HCEC 1CT (cell line): ENCODE results near the gene TFPI2.
A peak's percentile ranks its signal among the peaks of the same experiment; 100 is the strongest.
"Not testable (repeated sequence)": the region's sequence is repeated elsewhere in the genome, so short reads cannot be mapped to it uniquely, and the experiment has no call there.

Source experiments
- DNase-seq: peaks from one replicate; pipeline ENCODE4 v3.0.0-alpha.2; 2017

Gene TFPI2

GRCh38 chr7:93890464-93891068 is at the start of gene TFPI2:
TSS of gene TFPI2 (minus strand) at chr7:93890753. CDS start at chr7:93890678, 75 bp downstream.
- peak; percentile 54 for DNase-seq

GRCh38 chr7:93938293-93938692 is 47.7 kb upstream of the TFPI2 start:
- no peak for DNase-seq

GRCh38 chr7:93937818-93938217 is 47.3 kb upstream of the TFPI2 start:
- DNase-seq = no peak

- no peak for DNase-seq
Measured at GRCh38 chr7:93935102-93935501, 44.5 kb upstream of the TFPI2 start.

GRCh38 chr7:93933156-93933555 is 42.6 kb upstream of the TFPI2 start:
- no peak for DNase-seq

GRCh38 chr7:93931655-93932054 is 41.1 kb upstream of the TFPI2 start:
- no peak for DNase-seq

GRCh38 chr7:93927585-93927984 is 37.0 kb upstream of the TFPI2 start:
- no peak for DNase-seq

GRCh38 chr7:93926800-93927199 is 36.2 kb upstream of the TFPI2 start:
- DNase-seq = no peak

GRCh38 chr7:93923942-93924341 is 33.4 kb upstream of the TFPI2 start:
- DNase-seq = peak; percentile 20

- no peak for DNase-seq
Measured at GRCh38 chr7:93923296-93923695, 32.7 kb upstream of the TFPI2 start.

GRCh38 chr7:93921607-93922566 is 31.3 kb upstream of the TFPI2 start, which contains the start of gene GNG11:
TSS of gene GNG11 (plus strand) at chr7:93921735. CDS start at chr7:93922138, 403 bp downstream.
- peak; percentile 72 for DNase-seq

GRCh38 chr7:93921186-93921585 is 30.6 kb upstream of the TFPI2 start:
- DNase-seq = no peak

GRCh38 chr7:93920496-93921182 is 30.1 kb upstream of the TFPI2 start:
- DNase-seq = peak; percentile 32

GRCh38 chr7:93916315-93916714 is 25.8 kb upstream of the TFPI2 start:
- DNase-seq = not testable (repeated sequence)

GRCh38 chr7:93915888-93916287 is 25.3 kb upstream of the TFPI2 start:
- not testable (repeated sequence) for DNase-seq

GRCh38 chr7:93915206-93915842 is 24.8 kb upstream of the TFPI2 start:
- DNase-seq = not testable (repeated sequence)

- peak; percentile 73 for DNase-seq
Measured at GRCh38 chr7:93914581-93915066, 24.1 kb upstream of the TFPI2 start.

GRCh38 chr7:93913197-93913596 is 22.6 kb upstream of the TFPI2 start:
- DNase-seq = no peak

GRCh38 chr7:93911661-93912060 is 21.1 kb upstream of the TFPI2 start:
- DNase-seq = not testable (repeated sequence)

- DNase-seq = not testable (repeated sequence)
Measured at GRCh38 chr7:93911242-93911641, 20.7 kb upstream of the TFPI2 start.

GRCh38 chr7:93910076-93910994 is 19.8 kb upstream of the TFPI2 start:
- DNase-seq = peak; percentile 79
